A172 (cell line): ENCODE data around the gene NEDD4. TPM values are rescaled to one million over a fixed set of nuclear protein-coding genes. Genes with fewer than 3 reads are reported as not detected.
"Not testable (repeated sequence)": the region's sequence is repeated elsewhere in the genome, so short reads cannot be mapped to it uniquely, and the experiment has no call there.

Experiments used
- DNase-seq: peaks from one replicate; pipeline ENCODE4 v3.0.0-alpha.2; 2015; ENCODE audit warnings: low spot score
- total RNA-seq: library from RNA; depleted of rRNA; stranded (reverse); fragments of >200 nt; shearing (Covaris generic); gene quantifications from 2 replicates; pipeline ENCODE4 v1.2.3, GENCODE V29; 2014

NEDD4 gene
- total RNA-seq, 1 experiment from 2014 or later, result 60.8 TPM

GRCh38 chr15:55829826-55830225 is 163.6 kb downstream of the NEDD4 start:
- peak; percentile 11 for DNase-seq

GRCh38 chr15:55827955-55828354 is 165.5 kb downstream of the NEDD4 start:
- DNase-seq, result no peak

- no peak for DNase-seq
These were observed 166.2 kb downstream of the NEDD4 start for GRCh38 chr15:55827204-55827603.

GRCh38 chr15:55824857-55825613 is 168.4 kb downstream of the NEDD4 start:
- no peak for DNase-seq

GRCh38 chr15:55823699-55824340 is 169.6 kb downstream of the NEDD4 start:
- DNase-seq, result no peak

- DNase-seq, result peak; percentile 70
These were observed 170.2 kb downstream of the NEDD4 start for GRCh38 chr15:55823191-55823670.

GRCh38 chr15:55821740-55822139 is 171.7 kb downstream of the NEDD4 start:
- DNase-seq, result not testable (repeated sequence)

GRCh38 chr15:55820043-55820442 is 173.4 kb downstream of the NEDD4 start:
- DNase-seq, result no peak

- no peak for DNase-seq
These were observed 173.9 kb downstream of the NEDD4 start for GRCh38 chr15:55819397-55820034.

GRCh38 chr15:55816017-55816416 is 177.4 kb downstream of the NEDD4 start:
- peak; percentile 44 for DNase-seq

GRCh38 chr15:55802600-55803376 is 190.6 kb downstream of the NEDD4 start:
- DNase-seq, result no peak

GRCh38 chr15:55800216-55800615 is 193.2 kb downstream of the NEDD4 start:
- DNase-seq, result no peak

GRCh38 chr15:55799291-55800212 is 193.9 kb downstream of the NEDD4 start:
- DNase-seq, result peak; percentile 50

GRCh38 chr15:55796321-55796965 is 197.0 kb downstream of the NEDD4 start:
- DNase-seq, result peak; percentile 14

GRCh38 chr15:55795031-55795430 is 198.4 kb downstream of the NEDD4 start:
- DNase-seq, result no peak

- peak; percentile 82 for DNase-seq
These were observed 201.6 kb downstream of the NEDD4 start for GRCh38 chr15:55791551-55792400.

- DNase-seq, result no peak
These were observed 204.2 kb downstream of the NEDD4 start for GRCh38 chr15:55789066-55789660.

GRCh38 chr15:55786341-55786740 is 207.1 kb downstream of the NEDD4 start:
- DNase-seq, result no peak

- not testable (repeated sequence) for DNase-seq
These were observed 207.8 kb downstream of the NEDD4 start for GRCh38 chr15:55785593-55785992.
